Peyer's patch (tissue), 4 donors: ENCODE data around the gene TEX30. TPM values are rescaled to one million over a fixed set of nuclear protein-coding genes. Genes with fewer than 3 reads are reported as not detected.

Source experiments
- DNase-seq, 3 donors: peaks; one replicate each; pipeline ENCODE4 v3.0.0-alpha.2; 2017 to 2019
- H3K27ac ChIP-seq, 4 donors: fragments of 200-600 bp; sonication (generic); one replicate each; pipeline ENCODE4 v1.5.1; 2016 to 2019
- H3K27me3 ChIP-seq, 2 donors: fragments of 200-600 bp; sonication (generic); one replicate each; pipeline ENCODE4 v1.5.1; 2019
- H3K36me3 ChIP-seq, 3 donors: fragments of 200-600 bp; sonication (generic); one replicate each; pipeline ENCODE4 v1.5.1; 2016 to 2019
- H3K4me1 ChIP-seq, 4 donors: fragments of 200-600 bp; sonication (generic); one replicate each; pipeline ENCODE4 v1.5.1; 2016 to 2019
- H3K4me3 ChIP-seq, 4 donors: fragments of 200-600 bp; sonication (generic); 1 replicate in 3 of 4; 2 replicates in 1 of 4; pipeline ENCODE4 v1.5.1; 2016 to 2019; ENCODE audit warnings: mild to moderate bottlenecking in 1 of 4
- H3K9me3 ChIP-seq, 4 donors: fragments of 200-600 bp; sonication (generic); one replicate each; pipeline ENCODE4 v1.5.1; 2016 to 2019; ENCODE audit warnings: mild to moderate bottlenecking in 1 of 4
- POLR2A ChIP-seq, 2 donors: fragments of 450-650 bp; IDR thresholded peaks; one replicate each; pipeline ENCODE4 v1.5.1; 2017; ENCODE audit warnings: antibody characterized with exemption in 2 of 2, mild to moderate bottlenecking in 2 of 2, moderate library complexity in 2 of 2
- total RNA-seq, 4 donors: library from RNA; depleted of rRNA; stranded (reverse); fragments of >200 nt; gene quantifications; one replicate each; pipeline ENCODE4 v1.1.0, GENCODE V29; 2016
- TF ChIP-seq, protein P1 (sequence below), 6 experiments: fragments of 450-650 bp in 4 of 6; fragments of 200-600 bp in 2 of 6; sonication (generic) in 1 of 6; IDR thresholded peaks; one replicate each; pipeline ENCODE4 v1.5.1; 2017 to 2019; ENCODE audit warnings: antibody characterized with exemption in 6 of 6, mild to moderate bottlenecking in 3 of 6, moderate library complexity in 1 of 6

TEX30 gene
- total RNA-seq, 4 donors from 2014 or later, result 2.4 to 11.0 (median 4.8) TPM; not detected in 1

DNA sequence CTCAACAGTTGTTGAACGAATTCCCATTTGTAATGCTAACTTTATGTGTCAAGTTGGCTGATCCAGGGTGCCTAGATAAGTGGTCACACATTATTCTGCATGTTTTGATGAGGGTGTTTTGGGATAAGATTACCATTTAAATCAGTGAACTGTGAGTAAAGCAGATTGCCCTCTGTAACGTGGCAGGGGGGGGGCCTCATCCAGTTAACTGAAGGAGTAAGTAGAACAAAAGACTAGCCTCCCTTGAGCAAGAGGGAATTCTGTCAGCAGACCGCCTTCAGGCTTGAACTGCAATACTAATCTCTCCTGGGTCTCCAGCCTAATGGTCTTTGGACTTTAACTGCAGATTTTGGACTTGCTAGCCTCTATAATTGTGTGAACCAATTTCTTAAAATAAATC is 4.2 kb upstream of the TEX30 start:
- TF ChIP-seq, protein P1, sequence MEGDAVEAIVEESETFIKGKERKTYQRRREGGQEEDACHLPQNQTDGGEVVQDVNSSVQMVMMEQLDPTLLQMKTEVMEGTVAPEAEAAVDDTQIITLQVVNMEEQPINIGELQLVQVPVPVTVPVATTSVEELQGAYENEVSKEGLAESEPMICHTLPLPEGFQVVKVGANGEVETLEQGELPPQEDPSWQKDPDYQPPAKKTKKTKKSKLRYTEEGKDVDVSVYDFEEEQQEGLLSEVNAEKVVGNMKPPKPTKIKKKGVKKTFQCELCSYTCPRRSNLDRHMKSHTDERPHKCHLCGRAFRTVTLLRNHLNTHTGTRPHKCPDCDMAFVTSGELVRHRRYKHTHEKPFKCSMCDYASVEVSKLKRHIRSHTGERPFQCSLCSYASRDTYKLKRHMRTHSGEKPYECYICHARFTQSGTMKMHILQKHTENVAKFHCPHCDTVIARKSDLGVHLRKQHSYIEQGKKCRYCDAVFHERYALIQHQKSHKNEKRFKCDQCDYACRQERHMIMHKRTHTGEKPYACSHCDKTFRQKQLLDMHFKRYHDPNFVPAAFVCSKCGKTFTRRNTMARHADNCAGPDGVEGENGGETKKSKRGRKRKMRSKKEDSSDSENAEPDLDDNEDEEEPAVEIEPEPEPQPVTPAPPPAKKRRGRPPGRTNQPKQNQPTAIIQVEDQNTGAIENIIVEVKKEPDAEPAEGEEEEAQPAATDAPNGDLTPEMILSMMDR (IDR thresholded peaks at IDR 0.05), result no peak
- TF ChIP-seq POLR2A (IDR thresholded peaks at IDR 0.05), result no peak
- DNase-seq, result no peak
- H3K4me3 ChIP-seq, result no peak overlapping the region
- no peaks in the 10 kb centered on the region for H3K9me3 ChIP-seq
- H3K36me3 ChIP-seq, result no peaks in the 10 kb centered on the region
- H3K27me3 ChIP-seq, result no peaks in the 10 kb centered on the region
- H3K4me1 ChIP-seq, result peaks cover 0 to 5% (median under 1%) of the 10 kb centered on the region in 4 donors
- no peak overlapping the region for H3K27ac ChIP-seq

DNA sequence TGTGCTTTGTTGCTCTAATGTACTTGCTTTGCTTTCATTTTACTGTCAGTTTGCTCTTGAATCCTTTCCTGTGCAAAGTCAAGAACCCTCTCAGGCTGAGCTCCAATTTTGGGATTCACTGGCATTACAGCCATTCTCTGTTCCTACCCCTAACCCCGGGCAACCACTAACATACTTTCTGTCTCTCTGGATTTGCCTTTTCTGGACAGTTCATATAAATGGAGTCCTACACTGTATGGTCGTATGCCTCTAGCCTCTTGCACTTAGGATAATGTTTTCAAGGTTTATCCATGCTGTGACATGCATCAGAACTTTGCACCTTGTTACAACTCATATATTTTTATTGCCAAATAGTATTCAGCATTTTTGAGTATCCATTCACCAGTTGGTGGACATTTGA is 2.7 kb upstream of the TEX30 start:
- Histone ChIP-seq H3K4me3 (no peak overlapping the region), H3K27me3 (no peaks in the 10 kb centered on the region), H3K4me1 (peaks cover 0 to 11% (median 3%) of the 10 kb centered on the region in 4 donors), H3K36me3 (no peaks in the 10 kb centered on the region), H3K9me3 (no peaks in the 10 kb centered on the region), H3K27ac (no peak overlapping the region)
- TF ChIP-seq POLR2A (IDR thresholded peaks at IDR 0.05), result no peak
- TF ChIP-seq, protein P1 (IDR thresholded peaks at IDR 0.05), result no peak
- DNase-seq, result no peak

DNA sequence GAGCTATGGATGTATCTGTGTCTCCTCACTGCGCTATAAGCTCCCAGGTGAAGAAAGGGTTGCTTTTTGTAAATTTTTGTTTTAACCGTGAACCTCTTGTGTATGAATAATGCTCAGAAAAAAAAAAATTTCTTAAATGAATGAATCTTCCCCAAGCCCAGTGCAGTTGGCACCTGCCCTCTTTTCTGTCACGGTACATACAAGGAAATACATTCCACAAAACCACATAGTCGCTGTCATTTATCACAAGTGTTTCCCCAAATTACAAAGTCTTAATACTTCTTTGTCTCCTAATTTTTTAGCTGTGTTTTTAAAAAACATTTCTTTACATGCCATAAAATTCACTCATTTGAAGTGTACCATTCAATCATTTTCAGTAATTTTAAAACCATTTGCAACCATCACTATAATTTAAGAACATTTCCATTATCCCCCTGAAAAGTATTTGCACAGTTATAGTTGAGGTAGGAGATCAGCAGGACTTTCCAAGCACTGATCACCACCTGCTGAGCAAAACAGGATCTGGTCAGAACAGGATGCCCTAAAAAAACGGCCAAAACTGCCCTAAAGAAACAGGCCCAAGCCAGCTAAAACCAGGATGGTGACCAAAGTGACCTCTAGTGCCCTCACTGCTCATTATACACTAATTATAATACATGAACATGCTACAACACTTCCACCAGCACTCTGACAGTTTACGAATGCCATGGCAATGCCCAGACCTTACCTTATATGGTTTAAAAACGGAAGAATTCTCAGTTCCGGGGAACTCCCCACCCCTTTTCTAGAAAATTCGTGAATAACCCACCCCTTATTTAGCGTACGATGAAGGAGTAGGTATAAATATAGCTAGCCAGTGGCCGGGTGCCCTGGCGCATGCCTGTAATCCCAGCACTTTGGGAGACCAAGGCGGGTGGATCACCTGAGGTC is 1.3 kb upstream of the TEX30 start:
- Histone ChIP-seq H3K4me1 (peaks cover 0 to 11% (median 3%) of the 10 kb centered on the region in 4 donors), H3K4me3 (peak overlapping the region in 1 of 4 donors; percentile 68), H3K36me3 (no peaks in the 10 kb centered on the region), H3K27me3 (no peaks in the 10 kb centered on the region), H3K27ac (no peak overlapping the region), H3K9me3 (no peaks in the 10 kb centered on the region)
- TF ChIP-seq, protein P1 (IDR thresholded peaks at IDR 0.05), result no peak
- no peak for TF ChIP-seq POLR2A (IDR thresholded peaks at IDR 0.05)
- DNase-seq, result no peak

DNA sequence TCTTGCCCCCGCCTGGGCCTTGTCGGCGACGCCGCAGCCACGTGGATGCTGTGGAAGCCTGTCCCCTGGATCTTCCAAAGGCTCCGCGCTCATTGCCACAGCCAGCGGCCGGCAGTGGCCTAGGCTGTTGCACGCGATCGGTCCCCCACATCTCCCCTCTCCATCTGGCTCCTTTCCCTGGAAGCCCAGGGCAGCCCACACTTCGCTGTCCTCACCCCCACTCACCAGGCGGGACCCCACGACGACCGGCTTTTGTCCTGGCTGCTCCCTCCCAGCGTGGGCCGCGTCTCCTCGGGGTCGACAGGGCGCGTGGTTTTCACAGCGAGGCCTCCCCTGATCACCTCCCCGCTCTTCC is 605 bp upstream of the TEX30 start:
- Histone ChIP-seq H3K9me3 (no peaks in the 10 kb centered on the region), H3K27me3 (no peaks in the 10 kb centered on the region), H3K4me1 (peaks cover 0 to 11% (median 3%) of the 10 kb centered on the region in 4 donors), H3K27ac (peak overlapping the region; percentile 72 to 88 (median 81)), H3K36me3 (no peaks in the 10 kb centered on the region), H3K4me3 (peak overlapping the region; percentile 60 to 90 (median 64))
- TF ChIP-seq POLR2A (IDR thresholded peaks at IDR 0.05), result no peak
- TF ChIP-seq, protein P1 (IDR thresholded peaks at IDR 0.05), result no peak
- no peak for DNase-seq

DNA sequence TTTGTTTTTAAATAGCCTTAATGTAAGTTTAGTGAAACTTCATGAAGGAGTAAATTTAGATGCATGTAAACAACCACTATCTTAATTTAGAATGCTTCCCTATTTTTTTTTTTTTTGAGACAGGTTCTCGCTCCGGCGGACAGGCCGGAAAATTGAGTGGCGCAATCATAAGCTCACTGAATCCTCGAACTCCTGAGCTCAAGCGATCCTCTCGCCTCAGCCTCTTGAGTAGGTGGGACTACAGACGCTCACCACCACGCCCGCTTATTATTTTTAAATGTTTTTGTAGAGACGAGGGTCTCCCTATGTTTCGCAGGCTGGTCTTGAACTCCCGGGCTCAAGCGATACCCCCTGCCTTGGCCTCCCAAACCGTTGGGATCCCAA is 1.6 kb downstream of the TEX30 start:
- no peak for DNase-seq
- TF ChIP-seq POLR2A (IDR thresholded peaks at IDR 0.05), result no peak
- TF ChIP-seq, protein P1 (IDR thresholded peaks at IDR 0.05), result no peak

More for the DNA sequence above, 1.6 kb downstream of the TEX30 start:
- Histone ChIP-seq H3K27ac (no peak overlapping the region), H3K4me1 (peaks cover 0 to 11% (median 3%) of the 10 kb centered on the region in 4 donors), H3K27me3 (no peaks in the 10 kb centered on the region), H3K9me3 (no peaks in the 10 kb centered on the region), H3K4me3 (no peak overlapping the region), H3K36me3 (no peaks in the 10 kb centered on the region)
